ENCODE data around the gene CMYA5.

The CMYA5 gene

DNA sequence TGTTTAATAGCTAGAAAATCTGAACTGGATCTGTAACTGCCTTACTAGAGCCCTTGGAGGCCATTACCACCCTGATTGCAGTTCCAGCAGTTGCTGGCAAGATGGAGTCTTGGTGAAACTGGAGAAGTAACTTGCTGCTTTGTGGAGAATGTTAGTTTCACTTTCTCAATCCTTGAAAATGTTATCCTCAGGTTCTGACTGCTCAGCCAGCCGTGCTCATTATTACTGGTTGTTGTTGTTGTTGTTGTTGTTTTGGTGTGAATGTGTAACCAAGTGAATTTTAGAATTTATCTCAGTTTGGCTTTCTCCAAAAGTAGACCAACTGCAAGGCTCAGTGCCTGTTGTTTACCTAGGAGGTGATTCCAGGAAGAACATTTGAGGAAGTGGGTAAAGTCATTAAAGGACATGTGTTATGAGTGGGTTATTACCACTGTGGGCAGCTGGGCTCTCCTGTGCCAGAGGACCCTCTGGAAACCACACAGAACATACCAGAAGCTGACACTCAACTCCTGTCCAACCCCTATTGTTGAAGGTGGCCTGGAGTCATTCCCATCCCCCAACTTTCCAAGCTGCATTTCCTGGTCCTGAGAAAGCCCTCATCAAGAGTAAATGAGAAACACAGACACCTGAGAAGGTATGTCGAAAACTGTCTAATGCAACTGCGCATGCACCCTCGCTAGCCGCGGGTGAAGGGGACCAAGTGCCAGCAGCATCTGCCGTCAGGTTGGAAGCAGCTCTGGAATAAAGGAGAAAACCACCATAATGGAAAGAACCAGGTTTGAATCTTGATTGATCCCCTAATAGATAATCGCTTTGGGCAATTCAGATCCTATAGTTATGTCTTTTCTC is 111.6 kb downstream of the CMYA5 start:
- no peak for DNase-seq

DNA sequence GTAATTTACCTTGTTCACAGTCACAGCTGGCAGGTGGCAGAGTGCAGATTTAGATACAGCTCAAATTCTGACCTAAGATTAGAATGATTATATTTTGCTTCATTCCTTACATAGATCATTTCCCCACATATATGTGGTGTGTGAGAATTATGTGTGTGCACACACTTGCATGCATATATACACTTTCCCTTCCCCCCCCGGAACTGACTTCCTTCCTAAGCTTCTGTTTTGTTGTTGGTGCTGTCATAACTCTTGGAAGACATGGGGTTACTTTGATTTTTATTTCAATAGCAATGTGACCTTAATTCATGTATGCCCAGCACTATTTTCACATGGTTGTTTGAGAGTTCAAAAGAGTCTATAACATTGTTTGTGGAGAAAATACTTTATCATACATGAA is 112.8 kb downstream of the CMYA5 start:
- DNase-seq: no peak

DNA sequence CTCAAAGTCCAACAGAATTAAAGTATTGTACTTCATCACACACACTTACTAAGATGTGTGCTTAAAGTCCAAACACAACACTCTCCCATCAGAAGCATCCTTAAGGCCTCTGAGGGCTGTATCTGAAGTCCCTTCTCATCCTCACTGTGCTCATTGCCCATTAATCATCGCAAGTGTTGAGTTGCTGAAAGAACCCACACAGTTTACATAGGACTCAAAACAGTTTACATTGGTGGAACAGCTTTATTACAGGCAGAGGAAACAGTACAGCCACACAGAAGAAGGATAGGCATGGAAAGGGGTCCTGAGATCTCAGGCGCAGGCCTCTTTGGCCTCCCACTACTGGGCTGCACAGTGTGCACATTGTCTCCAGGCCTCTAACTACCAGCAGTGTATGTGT is 113.4 kb downstream of the CMYA5 start:
- DNase-seq: no peak

DNA sequence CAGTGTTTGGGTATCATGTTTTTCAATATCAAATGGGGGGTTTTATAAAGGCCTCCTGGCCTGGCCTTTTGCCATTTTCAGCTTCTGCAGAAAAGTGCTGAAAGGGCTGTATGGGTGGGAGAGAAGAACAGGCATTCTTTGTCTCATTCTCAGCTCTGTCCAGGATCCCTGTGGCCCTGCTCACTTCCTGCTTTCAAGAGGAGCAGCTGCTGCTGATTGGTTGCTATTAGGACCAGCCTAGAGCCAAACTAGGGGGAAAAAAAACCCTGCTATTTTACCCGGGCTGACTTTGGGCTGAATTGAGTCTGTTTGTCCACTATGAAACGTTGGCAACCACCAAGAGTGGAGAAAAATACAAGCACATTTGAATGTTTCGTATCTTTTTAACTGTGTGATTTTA is 117.1 kb downstream of the CMYA5 start:
- no peak for DNase-seq

DNA sequence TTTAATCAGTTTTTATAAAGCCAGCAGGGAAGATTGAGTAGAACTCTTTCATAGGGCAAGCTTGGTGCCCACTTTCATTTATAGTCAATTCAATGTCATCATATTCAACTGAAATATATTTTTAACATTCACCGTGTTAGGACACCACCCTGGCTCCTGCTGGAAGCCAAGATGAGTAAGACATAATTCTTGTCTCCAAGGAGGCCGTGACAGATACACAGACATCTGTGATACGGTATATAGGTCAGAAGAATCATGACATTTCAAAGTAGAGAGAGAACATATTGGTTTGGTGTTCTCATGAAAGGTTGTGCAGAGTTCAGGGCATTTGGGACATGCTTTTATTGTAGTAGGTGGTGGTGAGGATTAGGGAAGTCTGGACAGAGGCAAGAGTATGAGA is 120.1 kb downstream of the CMYA5 start:
- DNase-seq: no peak

DNA sequence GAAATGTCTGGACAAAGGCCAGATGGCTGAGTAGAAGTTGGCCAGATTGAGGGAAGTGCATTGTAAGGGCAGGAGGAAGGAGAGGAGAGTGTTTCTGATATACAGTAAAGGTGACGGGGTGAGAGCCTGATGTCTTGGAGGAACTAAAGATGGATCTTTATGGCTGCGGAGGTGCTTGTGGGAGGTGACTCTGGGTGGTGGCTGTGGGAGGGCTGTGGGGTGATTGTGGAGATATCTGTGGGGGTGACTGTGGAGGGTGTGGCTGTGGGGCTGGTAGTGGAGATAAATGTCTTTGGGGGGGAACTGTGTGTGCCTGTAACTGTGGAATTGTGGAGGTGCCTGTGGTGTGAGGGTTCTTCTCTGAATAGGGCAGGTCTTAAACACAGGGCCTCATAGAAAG is 121.4 kb downstream of the CMYA5 start:
- DNase-seq: no peak

DNA sequence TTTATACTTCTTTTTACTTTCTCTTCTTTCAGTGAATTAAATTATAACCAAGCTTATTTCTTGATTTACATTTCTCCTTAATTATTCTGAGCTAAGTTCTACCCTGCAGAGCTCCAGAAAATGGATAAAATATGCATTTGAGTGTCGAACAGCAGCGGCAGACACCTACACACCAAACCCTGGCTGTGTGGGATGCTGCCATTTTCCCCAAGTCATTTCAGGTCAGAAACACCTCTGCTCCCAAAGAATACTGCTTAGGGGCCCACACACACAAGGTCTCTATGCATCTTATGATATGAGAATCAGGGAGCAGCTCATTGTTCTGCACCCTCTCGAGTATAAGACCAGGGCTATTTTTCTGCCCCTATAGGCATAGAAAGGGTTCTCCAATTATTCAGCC is 122.3 kb downstream of the CMYA5 start:
- DNase-seq: no peak

DNA sequence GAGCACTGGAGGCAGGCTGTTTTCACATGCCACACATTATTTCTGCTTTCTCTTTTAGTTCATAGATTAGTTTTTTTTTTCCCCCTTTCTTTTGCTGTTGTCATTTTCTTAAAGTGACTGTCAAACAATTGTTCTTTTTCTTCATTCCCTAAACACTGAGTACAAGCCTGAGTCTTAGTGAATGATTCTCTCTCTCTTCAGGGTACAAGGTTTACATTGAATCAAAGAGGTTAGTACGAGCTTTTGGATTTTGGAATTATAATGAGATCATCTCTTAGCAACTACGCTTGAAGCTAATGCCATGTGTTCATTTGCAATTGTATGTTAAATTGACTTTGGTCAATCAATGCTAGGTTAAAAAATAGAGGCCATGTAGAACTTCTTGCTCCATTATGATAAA is 125.1 kb downstream of the CMYA5 start:
- no peak for DNase-seq

DNA sequence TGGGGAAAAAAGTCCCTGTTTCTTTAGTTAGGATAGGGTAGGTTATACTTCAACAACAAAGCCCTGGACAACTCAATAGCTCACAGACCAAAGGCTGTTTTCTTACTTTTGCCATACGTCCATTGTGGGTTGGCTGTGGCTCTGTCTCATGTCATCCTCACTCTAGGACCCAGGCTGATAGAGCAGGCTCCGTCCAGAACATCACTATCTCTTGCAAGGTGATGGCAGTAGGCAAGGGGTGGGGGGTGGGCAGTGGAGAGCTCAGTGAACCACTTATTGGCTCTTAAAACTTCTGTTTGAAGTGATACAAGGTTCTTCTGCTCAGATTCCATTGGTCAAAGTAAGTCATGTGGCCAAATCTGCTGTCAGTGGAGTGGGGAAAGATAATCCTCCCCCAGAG is 126.4 kb downstream of the CMYA5 start:
- DNase-seq: no peak

DNA sequence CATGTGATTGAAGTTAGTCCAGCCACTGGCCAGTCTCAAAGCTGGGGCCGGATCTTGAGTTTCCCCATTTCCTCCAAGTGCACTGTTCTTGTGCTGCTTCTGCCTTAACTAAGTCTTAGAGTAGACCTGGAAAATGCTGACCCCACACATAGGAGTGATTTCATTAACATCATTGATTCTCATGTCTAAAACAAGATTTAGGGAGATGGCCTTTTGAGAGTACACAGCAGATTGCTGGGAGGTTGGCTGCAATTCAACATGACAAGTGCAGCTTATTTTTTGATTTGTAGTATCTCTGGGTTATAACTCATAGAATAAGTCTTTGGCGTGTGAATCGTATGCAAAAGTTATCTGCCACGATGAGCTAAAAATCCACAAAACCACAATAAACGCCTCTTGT is 131.0 kb downstream of the CMYA5 start:
- DNase-seq: no peak

DNA sequence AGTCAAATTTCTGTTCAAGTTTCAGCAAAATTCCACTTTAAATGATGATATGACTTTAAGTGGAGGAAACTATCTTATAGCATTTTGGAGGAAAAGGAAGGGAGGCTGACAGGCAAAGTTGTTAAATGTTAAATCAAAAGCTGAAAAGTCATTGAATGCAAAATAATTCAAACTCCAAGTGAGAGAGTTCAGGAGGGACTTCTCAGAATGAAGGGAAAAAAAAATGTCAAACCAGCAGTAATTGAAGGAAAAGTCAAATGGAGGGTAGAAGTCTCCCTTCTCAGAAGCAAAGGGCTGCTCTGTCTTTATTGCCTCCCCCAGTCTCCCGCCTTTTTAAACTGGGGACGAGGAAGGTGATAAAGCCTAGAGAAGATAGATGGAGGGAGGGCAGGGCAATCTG is 134.8 kb downstream of the CMYA5 start:
- no peak for DNase-seq

DNA sequence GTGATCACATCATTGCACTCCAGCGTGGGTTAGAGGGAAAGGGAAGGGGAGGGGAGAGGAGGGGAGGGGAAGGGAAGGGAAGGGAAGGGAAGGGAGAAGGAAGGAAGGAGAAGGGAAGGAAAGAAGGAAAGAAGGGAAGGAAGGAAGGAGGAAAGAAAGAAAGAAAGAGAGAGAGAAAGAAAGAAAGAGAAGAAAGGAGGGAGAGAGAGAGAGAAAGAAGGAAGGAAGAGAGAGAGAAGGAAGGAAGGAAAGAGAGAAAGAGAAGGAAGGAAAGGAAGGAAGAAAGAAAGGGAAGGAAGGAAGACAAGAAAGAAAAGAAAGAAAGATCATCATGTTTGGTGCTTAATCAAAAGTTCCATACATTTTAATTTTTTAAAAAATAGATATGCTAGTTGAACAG is 136.2 kb downstream of the CMYA5 start:
- no peak for DNase-seq

DNA sequence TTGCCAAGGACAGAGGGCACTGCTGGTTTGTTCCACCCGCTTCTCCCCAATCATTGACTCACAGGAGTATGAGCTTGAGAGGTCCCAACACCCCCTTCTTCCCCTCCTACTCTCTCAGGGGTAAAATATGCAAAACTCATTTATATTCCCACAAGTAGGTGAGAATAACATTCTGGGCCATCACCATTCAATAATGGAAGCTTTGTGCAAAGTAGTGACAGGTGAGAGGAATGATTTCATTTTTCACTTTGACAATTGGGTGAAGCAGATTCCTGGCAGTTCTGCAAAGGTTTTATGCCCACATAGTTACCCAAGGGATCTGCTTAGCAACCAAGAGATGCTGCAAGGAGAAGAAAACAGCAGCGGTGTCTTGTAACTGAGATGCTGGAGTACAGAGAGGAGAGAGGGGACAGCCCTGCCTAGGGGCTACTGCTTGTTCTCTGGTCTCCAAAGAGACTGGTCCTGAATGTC is 137.6 kb downstream of the CMYA5 start:
- DNase-seq: no peak

DNA sequence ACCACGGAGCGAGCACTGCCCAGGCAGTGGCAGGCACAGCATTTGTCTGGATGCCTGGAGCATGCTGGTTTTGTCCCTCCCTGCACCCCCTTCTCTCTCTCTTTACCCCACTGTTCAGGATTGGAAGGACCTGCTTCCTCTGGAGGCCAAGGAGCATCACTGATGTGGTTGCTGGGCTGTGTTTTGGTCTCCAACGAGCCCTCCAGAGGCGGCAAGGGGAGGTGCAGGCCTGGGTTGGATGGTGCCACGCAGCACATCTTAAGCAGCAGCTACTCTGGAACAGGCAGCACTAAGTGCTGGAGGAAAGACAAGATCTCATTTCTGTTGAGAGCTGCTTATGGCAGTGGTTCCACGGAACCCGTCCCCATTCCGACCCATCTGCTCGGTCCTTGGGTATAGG is 139.6 kb downstream of the CMYA5 start:
- no peak for DNase-seq

DNA sequence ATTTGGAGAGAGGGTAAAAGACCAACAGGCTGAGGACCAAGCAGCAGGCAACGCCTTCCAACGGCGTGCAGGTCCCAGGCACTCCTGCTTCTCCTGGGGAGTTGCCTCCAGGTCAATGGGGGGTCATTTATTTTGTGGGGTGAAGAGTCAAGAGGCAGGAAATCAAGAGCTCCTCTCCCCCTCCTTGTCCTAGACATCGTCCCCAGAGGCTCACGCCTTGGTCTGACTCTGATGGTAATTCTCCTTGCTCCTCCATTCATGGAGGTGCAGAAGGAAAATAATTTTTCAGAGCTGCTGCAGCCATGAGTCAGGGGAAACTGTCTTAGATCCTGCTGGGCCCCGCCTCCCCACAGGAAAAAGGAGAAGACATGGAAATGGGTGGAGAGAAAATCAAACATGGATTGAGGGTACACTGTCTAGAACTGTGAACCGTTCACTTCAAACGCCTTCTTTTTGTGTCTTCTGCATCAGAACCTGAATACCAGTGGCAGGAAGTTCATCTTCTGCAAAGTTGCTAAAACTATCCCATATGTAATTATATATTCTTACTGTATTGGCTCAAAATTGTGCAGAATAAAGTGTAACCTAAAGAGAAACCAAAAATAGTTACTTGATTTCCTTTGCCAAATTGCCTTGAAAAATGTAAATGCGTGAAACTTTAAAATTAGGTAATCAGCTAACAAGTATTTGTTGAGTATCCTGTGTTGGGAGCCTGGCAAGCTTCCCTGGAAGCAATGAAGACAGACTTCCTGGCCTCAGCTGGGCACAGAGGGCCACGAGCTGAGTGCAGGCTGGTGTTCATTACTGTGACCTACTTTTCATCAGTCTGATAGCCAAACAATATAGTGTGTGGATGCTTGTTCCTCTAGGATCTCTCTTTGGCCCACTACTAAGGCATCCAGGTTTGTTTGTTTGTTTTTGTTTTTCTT is 142.0 kb downstream of the CMYA5 start:
- no peak for DNase-seq

DNA sequence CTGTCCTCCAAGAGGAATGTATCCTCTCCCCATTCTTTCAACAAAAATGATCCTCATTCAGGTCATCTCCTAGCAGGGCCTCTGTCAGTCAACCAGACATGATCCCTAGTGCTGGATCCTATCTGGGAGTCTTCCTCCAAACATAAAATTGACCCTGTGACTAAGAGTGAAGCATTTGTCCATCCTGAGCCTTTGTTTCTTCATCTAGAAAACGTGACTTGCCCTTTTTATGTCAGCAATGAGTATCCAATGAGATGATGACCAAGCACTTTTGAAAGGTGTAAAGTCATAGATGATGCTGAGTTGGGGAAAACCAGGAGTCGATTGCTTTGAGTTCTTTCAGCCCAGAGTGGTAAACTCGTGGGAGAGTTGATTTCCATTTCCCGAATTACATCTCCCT is 143.3 kb downstream of the CMYA5 start:
- no peak for DNase-seq

DNA sequence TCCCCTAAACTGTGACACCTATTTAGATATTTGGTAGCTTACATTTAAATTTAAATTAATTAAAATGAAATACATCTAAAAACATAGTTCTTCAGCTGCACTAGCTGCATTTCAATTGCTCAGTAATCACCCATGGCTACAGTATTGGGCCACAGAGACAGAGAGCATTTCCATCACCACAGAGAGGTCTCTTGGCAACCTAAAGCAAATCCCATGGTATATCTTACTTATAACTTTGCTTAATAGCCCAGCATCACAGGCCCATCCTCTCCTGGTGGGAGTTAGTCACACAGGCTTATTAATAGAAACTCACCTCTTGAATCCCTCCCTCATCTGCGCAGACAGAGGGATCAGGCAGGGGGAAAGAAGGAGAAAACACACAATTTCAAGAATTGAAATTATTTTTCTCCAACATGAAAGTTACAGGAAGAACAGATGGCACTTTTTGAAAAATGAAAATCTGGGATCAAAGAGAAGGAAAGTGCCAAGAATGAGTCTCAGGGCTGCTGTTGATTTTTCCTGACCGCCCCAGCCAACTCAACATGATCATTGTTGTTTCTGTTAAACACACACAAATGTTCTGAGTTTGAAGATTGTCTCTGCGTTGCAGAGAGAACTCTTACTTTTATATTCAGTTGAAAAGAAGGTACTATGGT is 144.6 kb downstream of the CMYA5 start:
- DNase-seq: no peak

DNA sequence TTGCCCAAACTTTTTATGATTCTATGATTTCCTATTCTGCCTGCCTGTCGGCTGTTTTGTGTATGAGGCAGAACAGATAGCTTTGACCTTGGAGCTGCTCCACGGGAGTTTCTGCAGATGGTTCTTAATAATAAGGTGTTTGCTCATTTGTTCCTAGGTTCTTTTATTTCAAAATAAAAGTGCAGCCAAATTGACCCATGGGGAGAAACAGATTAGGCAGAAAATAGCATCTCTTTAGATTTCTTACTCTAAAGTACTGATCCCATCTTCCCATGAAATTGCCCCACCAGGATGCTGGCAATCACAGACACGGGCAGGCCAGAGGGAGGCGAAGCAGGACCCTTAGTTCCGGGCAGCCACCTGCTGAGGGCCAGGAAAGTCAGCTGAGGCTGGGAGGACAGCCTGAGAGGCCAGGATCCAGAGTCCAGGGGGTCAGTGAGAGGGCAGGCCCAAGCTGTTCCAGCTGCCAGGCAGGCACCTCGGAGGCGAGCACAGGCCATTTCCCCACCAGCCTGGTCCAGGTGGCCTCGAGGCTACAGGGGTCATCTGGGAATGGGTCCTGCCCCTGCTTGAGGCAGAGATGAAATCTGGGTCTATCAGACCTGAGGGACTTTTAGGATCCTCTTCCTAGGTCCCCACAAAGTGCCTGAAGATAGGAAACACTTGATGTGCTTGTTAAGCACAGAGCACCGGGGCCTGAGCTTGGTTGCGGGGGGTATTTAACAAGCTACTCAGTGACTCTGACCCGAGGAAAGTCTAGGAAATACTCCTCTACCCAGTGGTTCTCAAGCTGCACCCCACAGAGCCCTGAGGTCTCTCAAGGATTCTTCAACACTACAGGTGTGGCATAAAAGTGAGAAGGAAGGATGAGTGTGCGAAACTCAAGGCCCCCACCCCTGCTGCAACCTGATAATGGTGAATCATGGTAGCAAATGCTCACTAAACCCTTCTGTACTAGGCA is 145.4 kb downstream of the CMYA5 start:
- DNase-seq: no peak

DNA sequence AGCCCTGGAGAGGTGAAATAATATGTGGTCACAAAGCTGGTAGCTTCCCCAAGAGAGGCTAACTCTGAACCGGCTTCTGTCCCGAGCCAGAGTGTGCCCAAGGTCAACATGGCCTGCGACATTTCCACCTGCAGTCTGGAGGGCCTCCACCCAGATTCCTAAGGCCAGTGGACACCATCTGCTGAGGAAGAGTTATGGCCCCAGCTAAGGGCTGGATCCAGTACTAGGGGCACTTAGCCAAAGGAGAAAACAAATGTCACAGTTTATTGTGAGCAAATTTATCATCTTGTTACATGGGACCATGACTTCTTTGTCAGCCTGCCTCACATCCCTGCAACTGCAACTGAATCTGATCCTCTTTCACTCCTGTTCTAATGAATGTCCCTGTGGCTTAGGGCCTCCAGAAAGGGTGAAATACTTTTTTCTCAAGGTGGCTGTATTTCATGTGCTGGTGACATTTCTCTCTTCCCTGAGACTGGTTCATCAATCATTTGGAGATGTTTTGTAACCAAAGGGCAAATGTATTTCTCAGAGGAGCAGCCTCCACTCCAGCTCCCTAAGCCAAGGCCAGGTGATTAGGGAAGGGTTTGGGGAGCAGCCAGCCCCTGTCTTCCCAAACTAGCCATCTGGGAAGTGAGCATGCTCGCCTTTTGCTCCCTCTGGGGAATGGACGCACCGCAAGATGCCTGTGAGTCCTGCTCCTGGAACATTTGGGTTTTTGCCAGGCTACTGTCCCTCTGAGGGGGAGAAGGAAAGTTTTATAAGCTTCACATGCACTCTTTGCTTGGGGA is 148.3 kb downstream of the CMYA5 start:
- no peak for DNase-seq

DNA sequence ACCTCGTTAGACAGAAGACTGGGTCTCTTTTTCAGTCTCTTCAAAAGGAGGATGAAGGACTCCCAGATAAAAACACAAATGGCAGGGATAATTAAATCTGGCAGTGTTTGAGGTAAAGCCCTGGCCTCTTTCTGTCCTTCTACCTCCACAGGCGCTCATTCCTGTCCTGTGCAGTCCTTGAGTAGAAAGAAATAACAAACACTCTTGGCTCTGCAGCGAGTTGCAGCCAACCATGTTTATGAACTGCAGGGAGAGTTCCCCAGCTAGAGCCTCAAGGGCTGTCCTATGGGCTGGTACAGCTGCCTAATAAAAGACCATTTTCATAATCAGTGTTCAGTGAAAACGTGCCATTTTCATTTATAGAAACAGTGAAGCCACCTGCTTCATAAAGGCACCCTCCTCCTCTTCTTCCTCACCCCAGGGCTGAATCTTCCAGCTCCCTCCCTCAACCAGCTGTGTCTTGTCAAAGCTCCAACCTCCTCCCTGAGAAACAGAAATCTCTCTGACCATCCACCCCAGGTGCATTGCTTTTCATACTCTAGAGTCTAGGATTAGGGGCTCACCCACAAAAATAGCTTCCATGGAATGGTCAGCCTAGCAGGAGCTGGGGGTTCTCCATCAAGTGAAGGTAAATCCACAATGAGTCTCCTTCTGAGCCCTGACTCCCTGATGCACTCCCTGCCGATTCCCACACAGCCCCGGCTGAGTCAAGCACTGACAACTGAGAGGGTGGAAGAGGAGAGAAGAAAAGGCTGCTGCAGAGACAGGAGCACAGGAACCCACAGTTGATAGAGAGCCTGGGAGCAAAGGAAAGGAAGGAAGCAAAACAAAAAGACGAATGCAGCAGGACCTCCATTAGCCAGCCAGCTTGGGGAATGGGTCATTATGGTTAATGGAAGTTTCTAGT is 150.7 kb downstream of the CMYA5 start:
- no peak for DNase-seq
